GM18868 (cell line): ENCODE data around the gene DGKZ.

ENCODE experiments used
- ATAC-seq: cut with Tn5 transposase; IDR thresholded peaks from one replicate; pipeline ENCODE4 v1.9.1; 2021; ENCODE audit warnings: mild to moderate bottlenecking, moderate library complexity; ENCODE audit not compliant: unreplicated experiment

The DGKZ gene

DNA sequence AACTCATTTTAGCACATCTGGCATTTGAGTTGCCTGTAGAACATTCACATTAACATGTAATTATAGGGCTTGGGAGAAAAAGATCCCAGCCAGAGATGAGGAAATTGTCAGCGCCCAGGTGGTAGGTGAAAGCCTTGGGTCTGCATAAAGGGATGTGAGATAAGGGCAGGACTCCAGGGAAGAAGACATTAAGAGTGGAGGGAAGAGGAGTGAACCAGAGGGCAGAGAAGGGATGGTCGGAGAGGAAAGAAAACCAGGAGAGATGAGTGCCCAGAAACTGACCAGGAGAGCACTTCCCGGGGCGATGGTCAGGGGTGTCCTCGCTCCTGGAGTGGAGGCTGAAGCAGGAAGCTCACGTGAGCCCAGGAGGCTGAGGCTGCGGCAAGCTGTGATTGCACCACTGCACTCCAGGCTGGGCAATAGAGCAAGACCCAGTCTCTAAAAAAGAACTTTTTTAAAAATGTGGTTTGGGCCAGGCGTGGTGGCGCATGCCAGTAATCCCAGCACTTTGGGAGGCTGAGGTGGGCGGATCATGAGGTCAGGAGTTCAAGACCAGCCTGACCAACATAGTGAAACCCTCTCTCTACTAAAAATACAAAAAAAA, 20.3 kb upstream of the DGKZ start:
- ATAC-seq = no peak

DNA sequence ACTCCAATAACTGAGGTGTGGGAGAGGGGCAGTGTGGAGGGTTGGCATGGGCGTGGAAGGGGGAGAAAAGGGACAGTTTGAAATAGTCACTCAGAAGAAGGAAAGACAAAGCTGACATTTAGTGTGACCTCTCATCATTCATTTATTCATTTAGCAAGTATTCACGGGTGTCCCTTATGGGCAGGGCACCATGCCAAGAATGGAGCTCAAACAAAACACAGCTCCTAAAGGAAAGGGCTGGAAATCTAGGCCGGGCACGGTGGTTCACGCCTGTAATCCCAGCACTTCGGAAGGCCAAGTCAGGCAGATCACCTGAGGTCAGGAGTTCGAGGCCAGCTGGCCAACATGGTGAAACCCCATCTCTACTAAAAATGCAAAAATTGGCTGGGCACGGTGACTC, 19.4 kb upstream of the DGKZ start:
- ATAC-seq = no peak

DNA sequence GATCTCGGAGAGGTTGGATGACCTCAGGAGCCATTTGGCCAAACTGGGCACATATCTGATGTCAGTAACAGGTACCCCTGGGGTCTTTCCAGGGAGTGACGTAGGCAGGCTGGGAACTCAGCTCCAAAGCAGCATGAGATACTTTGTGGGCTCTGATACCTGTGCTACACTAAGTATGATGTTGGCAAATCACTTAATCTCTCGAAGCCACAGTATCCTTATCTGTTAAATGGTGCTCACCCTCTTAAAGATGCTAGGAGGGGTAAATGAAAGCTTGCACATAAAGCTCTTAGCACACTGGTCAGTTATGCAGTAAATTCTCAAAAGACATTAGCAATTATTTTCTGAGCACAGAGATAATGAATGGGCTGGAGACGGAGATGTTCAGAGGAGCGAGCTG, 17.1 kb upstream of the DGKZ start:
- ATAC-seq = no peak

DNA sequence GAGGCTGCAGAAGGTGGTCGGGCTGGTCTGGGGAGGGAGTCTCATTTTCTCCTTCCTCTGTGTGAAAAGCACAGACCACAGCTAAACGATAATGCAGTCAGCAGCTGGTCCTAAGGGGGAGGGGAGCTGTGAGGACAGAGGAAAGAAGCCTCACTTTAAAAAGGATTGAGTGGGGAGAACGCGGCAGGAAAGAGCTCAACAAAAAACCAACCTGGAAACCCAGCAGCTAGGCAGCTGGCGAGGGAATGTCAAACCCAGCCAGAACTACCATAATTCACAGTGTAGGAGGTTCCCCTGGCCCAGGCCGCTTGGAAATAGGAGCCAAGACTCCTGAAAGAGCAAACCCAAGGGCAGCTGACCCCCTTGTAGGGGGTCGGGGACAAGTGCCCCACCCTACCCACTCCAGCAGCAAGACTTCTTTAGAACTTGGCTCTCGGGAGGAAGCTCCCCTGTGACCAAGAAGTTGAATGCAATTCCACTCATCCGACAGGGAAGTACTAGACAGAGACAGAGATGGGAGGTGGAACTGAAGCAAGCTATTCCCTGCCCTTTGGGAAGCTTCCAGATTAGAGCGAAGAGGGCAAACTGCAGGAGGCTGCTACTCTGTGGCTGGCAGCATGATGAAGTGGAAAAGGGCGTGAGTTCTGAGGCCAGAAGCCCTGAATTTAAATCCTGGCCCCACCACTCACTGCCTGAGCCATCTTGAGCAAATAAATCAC, 16.5 kb upstream of the DGKZ start:
- ATAC-seq = no peak

DNA sequence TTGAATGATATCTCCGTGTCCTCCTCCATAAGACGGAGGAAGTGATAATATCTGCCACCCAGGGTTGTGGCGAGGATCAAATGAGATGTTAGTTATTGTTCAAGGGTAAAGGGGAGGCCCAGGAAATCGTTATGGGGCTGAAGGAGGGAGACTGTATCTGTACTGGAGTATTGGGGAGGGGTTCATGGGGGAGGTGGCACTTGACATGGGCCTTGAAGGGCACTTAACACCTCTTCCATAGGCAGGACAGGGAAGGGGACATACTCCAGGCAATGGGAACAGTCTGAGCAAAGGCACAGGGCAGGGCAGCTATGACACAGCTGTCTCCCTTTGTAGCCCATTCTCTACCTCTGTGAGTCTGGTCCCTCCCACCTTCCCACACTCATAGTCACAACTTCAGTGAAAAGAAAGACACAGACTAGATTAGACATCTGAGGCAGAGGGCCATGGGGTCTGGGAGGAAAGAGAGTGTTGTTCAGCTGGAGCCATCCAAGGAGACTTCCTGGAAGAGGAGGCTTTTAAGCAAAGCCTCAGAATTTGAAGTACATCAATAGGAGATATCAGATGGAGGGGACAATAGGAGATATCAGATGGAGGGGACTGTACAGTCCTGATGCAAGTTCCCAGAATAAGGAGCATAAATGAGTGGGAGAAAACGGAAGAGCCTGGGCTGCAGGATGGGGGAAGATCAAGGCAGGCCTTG, 15.8 kb upstream of the DGKZ start:
- no peak for ATAC-seq

DNA sequence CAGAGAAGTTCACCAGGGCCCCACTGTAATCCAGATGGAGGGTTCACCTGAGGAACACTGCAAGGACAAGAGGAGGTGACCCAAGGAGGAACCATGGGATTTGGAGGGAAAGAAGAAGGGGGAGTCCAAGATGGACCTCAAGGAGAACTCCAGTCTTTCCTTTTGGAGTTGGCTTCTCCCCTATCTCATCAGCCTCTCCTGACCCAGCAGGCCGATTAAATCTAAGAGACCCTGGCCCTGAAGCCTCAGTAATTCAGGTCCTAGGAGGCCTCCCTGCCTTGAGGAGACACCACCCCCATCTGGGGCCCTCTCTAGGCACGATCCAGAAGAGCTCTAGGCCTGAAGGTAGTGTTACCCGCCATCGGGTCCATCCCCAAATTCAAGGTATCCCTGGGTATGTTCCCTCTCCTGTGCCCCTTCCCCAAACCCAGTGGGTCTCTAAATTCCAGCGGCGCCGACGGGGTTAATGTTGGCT, 15.1 kb upstream of the DGKZ start:
- ATAC-seq = no peak

DNA sequence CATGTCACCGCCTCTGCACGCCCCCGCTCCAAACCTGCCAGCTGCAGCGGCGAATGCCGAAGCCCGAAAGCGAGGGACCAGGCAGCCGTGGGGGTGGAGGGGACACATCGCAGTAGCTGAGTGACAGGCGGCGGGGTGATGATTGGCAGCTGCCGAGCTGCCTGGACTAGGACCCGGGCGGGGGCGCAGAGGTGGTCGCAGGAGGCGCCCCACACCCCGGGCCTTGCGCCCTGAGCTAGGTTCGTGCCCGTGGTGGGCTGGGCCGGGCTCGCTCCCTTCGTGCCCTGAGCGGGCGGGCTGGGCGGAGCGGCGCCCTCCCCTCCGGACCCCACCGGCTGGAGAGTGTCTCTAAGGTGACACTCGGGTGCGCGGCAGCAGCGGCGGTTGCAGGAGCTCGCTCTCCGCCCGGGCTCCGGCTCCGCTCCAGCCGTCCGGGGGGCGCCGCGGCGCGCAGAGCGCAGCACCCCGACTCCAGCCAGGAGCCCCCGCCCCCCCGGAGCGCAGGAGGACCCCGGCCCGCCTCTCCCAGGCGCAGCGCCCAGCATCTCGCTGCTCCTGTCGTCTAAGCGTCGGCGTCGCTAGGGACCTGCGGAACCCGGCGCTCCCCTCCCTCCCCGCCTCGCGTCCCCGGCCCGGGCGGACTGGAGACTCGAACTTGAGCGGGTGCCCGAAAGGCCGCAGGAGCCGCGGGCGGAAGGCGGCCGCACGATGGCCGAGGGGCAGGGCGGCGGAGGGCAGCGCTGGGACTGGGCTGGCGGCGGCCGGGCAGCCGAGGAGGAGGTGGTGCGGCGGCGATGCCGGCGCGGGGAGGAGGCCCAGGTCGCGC, 14.5 kb upstream of the DGKZ start:
- ATAC-seq = no peak

DNA sequence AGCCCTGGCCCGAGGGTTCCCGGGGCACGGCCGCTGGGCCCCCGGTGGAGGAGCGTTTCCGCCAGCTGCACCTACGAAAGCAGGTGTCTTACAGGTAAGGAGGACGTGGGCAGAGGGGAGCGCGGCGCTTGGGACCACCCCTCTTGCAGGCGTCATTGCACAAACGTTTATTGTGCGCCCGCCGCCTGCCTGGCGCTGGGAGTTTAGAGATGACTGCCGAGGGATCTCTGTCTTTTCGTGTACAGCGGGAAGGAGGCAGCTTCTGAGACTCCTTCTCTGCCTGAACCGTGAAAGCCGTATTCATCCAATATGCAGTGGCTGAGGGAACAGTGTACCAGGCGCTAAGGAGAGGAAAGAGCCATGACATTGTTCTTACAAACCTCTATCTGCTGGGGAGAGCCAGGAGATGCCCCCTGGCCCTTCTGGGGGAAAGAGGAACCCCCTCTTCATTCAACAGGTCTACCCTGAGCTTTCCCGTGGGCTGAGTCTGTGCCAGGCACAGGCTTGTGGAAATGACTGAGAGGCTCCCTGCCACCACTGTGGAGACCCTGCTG, 13.8 kb upstream of the DGKZ start:
- no peak for ATAC-seq

DNA sequence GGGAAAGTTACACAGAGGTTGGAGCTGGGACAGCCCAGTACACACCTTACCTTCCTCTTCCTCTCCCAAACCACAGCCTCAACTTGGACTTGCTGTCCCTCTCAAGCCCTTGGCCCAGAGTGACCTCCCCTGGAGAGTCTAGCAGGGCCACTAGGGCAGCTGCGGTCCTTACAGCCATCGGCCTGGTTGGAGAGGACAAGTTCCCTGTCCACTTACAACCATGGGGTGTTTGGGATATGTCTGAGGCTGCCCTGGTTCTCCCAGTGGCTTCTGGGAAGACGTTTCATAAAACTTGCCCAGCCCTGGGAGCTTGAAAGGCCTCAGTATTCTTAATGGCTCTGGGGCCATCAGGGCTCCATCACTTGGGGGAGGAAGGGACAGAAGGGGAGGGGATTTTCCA, 13.1 kb upstream of the DGKZ start:
- no peak for ATAC-seq

DNA sequence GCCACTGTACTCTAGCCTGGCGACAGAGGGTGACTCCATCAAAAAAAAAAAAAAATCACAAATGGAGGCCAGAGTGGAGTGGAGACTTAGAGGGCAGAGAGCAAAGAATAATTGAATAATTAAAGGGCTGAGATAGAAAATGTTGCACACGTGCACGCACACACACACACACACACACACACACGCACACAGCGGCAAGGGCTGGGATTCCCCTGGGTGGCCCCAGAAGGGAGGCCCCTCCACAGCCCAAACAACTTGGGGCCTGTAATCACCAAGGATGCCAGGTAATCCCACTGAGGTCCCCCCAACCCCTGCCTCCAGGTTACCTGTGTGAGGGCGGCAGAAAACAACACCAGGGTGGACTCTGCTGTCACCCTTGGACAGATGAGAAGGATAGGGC, 12.0 kb upstream of the DGKZ start:
- no peak for ATAC-seq

DNA sequence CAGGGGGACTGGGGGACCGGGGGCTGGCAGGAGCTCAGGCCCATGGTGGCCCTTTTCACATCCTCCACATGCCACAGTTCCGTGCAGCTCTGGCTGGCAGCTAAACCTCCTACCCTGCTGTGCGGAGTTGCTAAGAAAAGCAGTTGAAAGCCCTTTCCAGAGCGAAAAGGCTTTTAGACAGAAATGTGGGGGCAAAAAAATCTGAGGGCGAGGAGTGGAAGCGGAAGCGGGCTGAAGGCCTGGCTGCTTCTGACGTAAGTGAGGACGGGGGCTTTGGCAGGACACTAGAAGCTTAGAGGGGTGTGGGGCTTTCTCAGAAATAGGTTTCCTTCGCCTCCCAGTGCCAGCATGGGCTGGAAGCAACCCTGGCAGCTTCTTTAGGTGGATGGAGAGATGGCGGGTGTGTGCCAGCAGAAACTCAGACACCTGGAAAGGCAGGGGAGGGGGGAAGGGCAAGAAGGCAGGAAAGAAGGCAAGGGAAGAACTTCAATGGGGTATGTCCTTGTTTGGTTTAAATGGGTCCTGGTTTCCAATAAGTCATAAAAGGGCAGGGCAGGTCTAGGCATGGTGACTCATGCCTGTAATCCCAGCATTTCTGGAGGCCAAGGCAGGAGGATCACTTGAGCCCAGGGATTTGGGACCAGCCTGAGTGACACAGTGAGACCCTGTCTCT, 11.2 kb upstream of the DGKZ start:
- ATAC-seq = no peak

DNA sequence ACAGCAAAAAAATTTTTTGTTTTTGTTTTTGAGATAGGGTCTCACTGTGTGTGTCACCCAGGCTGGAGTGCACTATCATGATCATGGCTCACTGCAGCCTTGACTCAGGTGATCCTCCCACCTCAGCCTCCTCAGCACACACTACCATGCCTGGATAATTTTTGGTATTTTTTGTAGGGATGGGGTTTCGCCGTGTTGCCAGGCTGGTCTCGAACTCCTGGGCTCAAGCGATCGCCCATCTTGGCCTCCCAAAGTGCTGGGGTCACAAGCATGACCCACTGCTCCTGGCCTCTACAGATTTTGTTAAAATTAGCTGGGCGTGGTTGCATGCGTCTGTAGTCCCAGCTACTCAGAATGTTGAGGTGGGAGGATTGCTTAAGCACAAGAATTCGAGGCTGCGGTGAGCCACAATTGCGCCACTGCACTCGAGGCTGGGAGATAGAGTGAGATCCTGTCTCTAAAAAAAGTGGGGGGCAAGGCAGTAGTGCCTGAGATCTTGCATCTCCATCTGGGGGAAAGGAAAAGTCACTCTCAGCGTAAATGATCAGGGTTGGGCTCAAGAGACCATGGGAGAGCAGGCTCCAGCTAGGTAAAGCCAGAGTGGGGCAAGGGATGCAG, 10.6 kb upstream of the DGKZ start:
- ATAC-seq = no peak

DNA sequence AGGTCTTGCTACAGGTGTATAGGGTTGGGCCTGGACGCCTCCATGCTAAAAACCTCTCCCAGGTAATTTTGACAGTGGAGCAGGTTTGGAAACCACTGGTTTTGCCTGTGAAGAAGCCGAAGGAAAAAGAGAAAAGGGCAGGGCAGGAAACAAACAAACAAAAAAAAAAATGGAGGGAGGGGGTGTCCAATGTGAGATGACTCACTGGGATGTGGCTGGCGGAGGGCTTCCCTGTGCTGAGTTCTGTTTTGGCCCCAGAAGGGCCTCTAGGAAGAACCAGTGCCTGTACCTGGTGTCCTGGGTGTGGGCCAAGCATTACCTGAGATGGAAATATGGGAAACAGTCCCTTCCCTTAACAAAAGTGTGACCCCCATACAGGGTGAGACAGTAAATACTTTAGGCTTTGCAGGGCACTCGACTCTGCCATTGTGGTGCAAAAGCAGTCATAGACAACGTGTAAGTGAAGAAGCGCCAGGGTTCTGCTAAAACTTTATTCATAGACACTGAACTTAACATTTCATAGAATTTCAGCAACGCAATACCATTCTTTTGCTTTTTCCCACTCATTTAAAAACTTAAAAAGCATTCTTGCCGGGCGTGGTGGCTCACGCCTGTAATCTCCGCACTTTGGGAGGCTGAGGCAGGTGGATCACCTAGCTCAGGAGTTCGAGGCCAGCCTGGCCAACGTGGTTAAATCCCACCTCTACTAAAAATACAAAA, 9.5 kb upstream of the DGKZ start:
- ATAC-seq = no peak

DNA sequence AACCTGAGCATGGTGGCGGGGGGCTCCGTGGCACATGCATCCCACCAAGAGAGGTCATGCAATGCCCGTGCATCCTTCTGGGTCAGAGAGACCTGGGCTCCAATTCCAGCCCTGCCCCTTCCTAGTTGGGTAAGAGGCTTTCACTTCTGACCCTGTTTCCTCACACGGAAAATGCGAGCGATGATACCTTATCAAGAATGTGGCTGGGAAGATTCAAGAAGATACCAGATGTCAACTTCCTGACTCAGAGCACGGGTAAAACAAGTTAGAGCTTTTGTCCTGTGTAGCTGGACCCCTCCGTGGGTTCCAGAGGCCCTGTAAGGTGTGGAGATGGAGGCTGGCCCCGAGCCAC, 8.7 kb upstream of the DGKZ start:
- no peak for ATAC-seq

DNA sequence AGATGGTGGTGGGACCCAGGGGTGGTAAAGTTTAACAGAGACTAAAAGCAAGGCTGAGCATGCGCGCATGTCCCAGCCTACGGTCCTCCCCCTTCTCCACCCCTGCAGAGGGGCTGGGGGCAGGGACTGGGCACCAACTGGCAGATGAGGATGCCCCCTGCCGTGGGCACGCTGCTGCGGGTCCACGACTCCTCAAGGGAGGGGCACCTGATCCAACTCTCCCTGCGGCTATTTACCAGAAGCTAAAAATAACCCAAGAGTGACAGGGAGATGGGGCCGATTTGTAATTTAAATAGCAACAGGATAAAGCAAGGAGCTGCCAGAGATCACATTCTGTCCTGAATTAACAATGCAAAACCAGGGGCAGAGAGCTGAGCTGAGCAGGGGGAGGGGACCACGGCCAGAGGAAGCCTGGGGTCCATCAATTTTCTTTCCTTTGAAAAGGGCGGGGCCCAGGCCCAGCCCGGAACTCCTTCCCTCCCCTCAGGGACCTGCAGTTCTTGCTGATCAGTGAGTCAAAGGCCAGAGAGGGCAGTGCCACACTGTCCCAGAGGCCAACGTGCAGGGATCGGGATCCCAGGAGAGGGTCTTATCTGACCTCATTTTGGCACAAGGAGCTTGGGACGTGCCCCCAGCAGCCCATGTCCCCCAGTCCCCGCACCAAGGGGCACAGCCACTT, 8.1 kb upstream of the DGKZ start:
- no peak for ATAC-seq

DNA sequence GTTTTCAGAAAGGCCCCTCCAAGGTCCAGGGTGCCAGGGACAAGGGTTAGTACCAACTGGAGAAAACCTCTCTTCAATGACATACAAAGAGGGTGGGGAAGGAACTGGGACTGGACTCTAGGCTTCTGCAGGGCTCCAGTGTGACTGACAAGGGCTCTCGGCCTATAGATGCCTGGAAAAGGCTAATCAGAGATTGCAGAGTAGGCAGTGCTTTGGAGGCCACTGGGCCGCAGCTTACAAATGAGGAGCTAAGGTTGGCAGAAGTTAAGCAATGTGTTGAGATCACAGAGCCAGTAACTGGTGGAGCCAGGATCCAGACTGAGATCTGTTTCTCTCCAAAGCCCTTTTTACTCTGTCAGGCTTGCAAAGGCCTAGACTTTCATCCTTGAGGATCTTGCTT, 7.4 kb upstream of the DGKZ start:
- no peak for ATAC-seq

DNA sequence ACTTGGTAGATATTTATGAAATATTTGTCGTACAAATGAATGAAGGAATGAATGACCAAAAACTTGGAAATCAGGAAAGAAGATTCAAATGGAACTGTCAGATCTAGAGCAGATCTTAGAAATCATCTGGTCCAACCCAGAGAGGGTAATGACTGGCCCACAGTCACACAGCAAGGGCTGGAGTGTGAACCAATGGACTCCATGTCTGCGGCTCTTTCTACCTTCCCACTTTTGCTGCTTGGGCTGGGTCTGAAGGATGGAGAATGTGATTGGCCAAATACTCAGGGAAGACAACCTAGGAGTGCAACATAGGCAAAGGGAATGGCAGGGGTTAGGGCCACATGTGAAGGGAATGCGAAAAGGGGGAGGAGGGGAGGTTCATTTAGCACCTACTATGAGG, 5.8 kb upstream of the DGKZ start:
- ATAC-seq = no peak

DNA sequence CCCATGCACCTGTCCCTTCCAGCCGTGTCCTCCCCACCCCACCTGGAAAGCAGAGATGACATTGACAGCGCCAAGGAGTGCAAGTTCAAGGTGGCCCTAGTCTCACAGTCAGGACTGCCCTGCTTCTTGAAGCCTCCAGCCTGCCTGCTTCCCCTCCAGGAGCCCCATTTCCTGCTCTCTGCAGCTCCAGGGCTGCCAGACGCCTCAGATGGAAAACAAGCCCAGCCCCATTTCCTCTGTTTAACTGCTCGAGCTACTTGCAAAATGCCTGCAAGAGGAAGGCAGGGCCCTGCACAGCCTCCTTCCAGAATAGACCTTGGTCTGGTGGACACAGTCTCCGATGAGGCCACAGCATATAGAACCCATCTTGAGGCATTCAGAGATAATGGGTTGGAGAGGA, 5.0 kb upstream of the DGKZ start:
- no peak for ATAC-seq

DNA sequence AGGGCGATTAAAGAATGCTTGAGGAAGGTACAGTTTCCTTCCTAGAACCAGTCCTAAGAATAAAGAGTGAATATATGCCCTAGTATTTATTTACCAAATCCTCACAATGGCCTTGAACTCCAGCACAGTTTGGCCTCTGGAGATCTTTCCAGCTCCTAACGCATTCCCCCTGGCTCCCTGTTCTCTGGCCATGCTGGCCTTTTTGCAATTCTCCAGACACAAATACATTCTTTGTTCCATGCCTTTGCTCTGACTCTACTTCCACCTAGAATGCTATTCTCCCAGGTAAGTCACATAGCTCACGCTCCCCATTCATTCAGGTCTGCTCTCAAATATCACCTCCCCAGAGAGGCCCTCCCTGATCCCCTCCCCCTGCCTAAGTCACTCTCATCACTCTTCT, 3.7 kb upstream of the DGKZ start:
- no peak for ATAC-seq
